22Rv1 (cell line): ENCODE measurements around the gene FLACC1.

ENCODE experiments used
- H3K27ac ChIP-seq: fragments of 450-650 bp; 2 replicates; pipeline ENCODE4 v1.5.1; 2017
- ZFX ChIP-seq: fragments of 450-650 bp; IDR thresholded peaks from 2 replicates; pipeline ENCODE4 v1.6.1; 2017; ENCODE audit warnings: antibody characterized with exemption, borderline replicate concordance
- TF ChIP-seq, protein P1 (sequence below): fragments of 450-650 bp; IDR thresholded peaks from 2 replicates; pipeline ENCODE4 v1.5.1; 2017; ENCODE audit warnings: mild to moderate bottlenecking

FLACC1 gene

DNA sequence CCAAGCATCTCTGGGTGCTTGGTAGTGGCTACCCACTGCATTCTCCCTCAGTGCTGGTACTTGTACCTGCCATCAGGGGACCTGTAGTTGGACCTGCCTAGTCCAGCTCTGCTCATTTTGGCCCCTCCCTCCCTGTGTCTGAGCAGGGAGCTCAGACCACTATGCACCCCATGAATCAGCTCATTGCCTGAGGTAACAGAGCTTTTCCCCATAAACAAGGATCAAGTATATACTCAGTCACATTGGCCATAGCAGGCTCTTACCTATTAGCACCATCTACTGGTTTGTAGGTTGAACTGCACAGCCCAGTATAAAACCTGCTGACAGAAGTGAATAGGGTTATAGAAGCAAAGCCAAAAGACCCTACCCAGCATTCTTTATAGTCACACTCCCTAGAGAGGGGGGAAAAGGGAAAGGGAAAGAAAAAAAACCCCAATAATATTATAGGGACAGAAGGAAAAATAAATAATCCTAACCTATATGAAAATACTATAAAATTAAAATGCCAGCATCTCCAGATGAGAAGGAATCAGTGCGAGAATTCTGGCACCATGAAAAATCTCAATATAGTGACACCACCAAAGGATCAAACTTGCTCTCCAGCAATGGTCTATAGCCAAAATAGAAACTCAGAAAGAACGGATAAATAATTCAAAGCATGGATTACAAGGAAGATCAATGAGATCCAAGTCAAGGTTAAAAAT is 6.9 kb upstream of the FLACC1 start:
- no peak for TF ChIP-seq ZFX
- TF ChIP-seq, protein P1, sequence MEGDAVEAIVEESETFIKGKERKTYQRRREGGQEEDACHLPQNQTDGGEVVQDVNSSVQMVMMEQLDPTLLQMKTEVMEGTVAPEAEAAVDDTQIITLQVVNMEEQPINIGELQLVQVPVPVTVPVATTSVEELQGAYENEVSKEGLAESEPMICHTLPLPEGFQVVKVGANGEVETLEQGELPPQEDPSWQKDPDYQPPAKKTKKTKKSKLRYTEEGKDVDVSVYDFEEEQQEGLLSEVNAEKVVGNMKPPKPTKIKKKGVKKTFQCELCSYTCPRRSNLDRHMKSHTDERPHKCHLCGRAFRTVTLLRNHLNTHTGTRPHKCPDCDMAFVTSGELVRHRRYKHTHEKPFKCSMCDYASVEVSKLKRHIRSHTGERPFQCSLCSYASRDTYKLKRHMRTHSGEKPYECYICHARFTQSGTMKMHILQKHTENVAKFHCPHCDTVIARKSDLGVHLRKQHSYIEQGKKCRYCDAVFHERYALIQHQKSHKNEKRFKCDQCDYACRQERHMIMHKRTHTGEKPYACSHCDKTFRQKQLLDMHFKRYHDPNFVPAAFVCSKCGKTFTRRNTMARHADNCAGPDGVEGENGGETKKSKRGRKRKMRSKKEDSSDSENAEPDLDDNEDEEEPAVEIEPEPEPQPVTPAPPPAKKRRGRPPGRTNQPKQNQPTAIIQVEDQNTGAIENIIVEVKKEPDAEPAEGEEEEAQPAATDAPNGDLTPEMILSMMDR = peak; percentile 90
- no peak overlapping the region for H3K27ac ChIP-seq

GRCh38 chr2:201362396-201362795 is 5.3 kb upstream of the FLACC1 start:
- no peak for TF ChIP-seq ZFX
- TF ChIP-seq, protein P1 = no peak
- no peak overlapping the region for H3K27ac ChIP-seq

DNA sequence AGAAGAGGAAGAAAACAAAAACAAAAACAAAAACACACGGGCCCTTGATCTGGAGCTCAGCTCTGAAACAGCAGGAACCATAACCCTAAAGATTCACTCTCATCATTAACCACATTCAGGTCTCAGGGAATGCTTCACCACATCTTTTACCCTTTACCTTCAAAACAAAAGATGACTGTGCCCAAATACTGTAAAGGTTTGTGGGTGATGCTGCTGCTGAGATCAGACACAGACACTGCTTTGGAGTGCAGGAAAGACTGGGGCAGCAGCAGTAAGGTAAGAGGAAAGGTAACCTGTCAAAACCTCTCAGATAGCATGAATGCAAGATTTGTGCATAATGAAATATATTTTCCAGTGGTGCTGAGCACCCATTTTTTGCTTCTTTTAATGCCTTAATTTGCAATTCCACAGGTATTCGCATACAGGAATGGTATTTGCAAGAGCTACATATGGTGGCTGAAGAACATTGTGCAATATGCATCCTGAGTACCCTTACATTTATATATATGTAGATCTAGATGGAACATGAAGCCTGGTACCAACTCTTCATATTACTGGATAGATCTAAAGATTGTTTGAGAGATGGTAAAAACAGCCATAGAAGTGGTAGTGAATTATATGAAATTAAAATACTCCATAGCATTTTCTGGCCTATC is 4.1 kb upstream of the FLACC1 start:
- H3K27ac ChIP-seq = no peak overlapping the region
- TF ChIP-seq, protein P1 = no peak

- H3K27ac ChIP-seq = no peak overlapping the region
- TF ChIP-seq ZFX = no peak
- TF ChIP-seq, protein P1 = no peak
Observed at GRCh38 chr2:201360256-201360655, 3.1 kb upstream of the FLACC1 start.

- no peak overlapping the region for H3K27ac ChIP-seq
- TF ChIP-seq, protein P1 = no peak
- no peak for TF ChIP-seq ZFX
Observed at GRCh38 chr2:201358684-201359083, 1.5 kb upstream of the FLACC1 start.

- H3K27ac ChIP-seq = no peak overlapping the region
- no peak for TF ChIP-seq ZFX
- TF ChIP-seq, protein P1 = no peak
Observed at GRCh38 chr2:201353116-201353515, 4.0 kb downstream of the FLACC1 start.

- H3K27ac ChIP-seq = no peak overlapping the region
- TF ChIP-seq ZFX = no peak
- TF ChIP-seq, protein P1 = no peak
Observed at GRCh38 chr2:201350879-201351278, 6.3 kb downstream of the FLACC1 start.
